HepG2 (cell line): ENCODE measurements around the gene CCDC91. TPM values are rescaled to one million over a fixed set of nuclear protein-coding genes. Genes with fewer than 3 reads are reported as not detected.
A peak's percentile ranks its signal among the peaks of the same experiment; 100 is the strongest.

Source experiments
- AGO2 ChIP-seq: fragments of 200-400 bp; formaldehyde crosslinking; optimal IDR thresholded peaks from 2 replicates; pipeline ENCODE3; 2017; ENCODE audit warnings: mild to moderate bottlenecking, low read depth, low read length, moderate library complexity
- BORCS8-MEF2B ChIP-seq: sonication (generic); formaldehyde crosslinking; IDR thresholded peaks from 2 replicates; pipeline ENCODE4 v1.8.0; 2022; ENCODE audit warnings: mild to moderate bottlenecking, missing genetic modification reagents
- GTF3A ChIP-seq: sonication (generic); formaldehyde crosslinking; conservative IDR thresholded peaks from 2 replicates; pipeline ENCODE4 v1.4.0; 2020; ENCODE audit warnings: mild to moderate bottlenecking, missing genetic modification reagents
- HMG20B ChIP-seq: conservative IDR thresholded peaks from 2 replicates; pipeline ENCODE4 v1.6.1; 2016; ENCODE audit warnings: missing genetic modification reagents, missing compliant biosample characterization
- IRF2 ChIP-seq: IDR thresholded peaks from 2 replicates; pipeline ENCODE4 v1.6.1; 2018; ENCODE audit warnings: missing genetic modification reagents, missing compliant biosample characterization
- RNF2 ChIP-seq: fragments of 450-650 bp; conservative IDR thresholded peaks from 2 replicates; pipeline ENCODE4 v1.6.1; 2016; ENCODE audit warnings: low read depth
- TRIM24 ChIP-seq: sonication (generic); formaldehyde crosslinking; IDR thresholded peaks from 2 replicates; pipeline ENCODE4 v1.8.0; 2022; ENCODE audit warnings: mild to moderate bottlenecking, missing genetic modification reagents
- ZFX ChIP-seq: sonication (generic); formaldehyde crosslinking; IDR thresholded peaks from 2 replicates; pipeline ENCODE4 v1.4.0; 2020; ENCODE audit warnings: mild to moderate bottlenecking, low read depth, missing genetic modification reagents, moderate library complexity
- ZNF138 ChIP-seq: sonication (generic); formaldehyde crosslinking; IDR thresholded peaks from 2 replicates; pipeline ENCODE4 v1.5.0; 2020; ENCODE audit warnings: mild to moderate bottlenecking, low read depth, missing genetic modification reagents
- ZNF207 ChIP-seq: fragments of 450-650 bp; IDR thresholded peaks from 2 replicates; pipeline ENCODE4 v1.6.1; 2016; ENCODE audit warnings: antibody characterized with exemption, borderline replicate concordance
- ZNF292 ChIP-seq: sonication (generic); formaldehyde crosslinking; IDR thresholded peaks from 2 replicates; pipeline ENCODE4 v1.8.1; 2022; ENCODE audit warnings: mild to moderate bottlenecking, low read depth, missing genetic modification reagents, borderline replicate concordance
- ZNF343 ChIP-seq: sonication (generic); formaldehyde crosslinking; IDR thresholded peaks from 2 replicates; pipeline ENCODE4 v1.4.0; 2020; ENCODE audit warnings: mild to moderate bottlenecking, missing genetic modification reagents
- ZNF543 ChIP-seq: sonication (generic); formaldehyde crosslinking; IDR thresholded peaks from 2 replicates; pipeline ENCODE4 v1.4.0; 2020; ENCODE audit warnings: mild to moderate bottlenecking, missing genetic modification reagents
- ZNF607 ChIP-seq: sonication (generic); formaldehyde crosslinking; IDR thresholded peaks from 2 replicates; pipeline ENCODE4 v1.5.1; 2020; ENCODE audit warnings: missing genetic modification reagents, mild to moderate bottlenecking, borderline replicate concordance
- ZNF775 ChIP-seq: sonication (generic); formaldehyde crosslinking; IDR thresholded peaks from 2 replicates; pipeline ENCODE4 v1.4.0; 2020; ENCODE audit warnings: missing genetic modification reagents, mild to moderate bottlenecking, moderate library complexity, borderline replicate concordance
- polyA plus RNA-seq, 8 experiments: library from polyadenylated mRNA; depleted of rRNA in 3 of 8; stranded (reverse) in 7 of 8; unstranded in 1 of 8; fragments of >200 nt; fragmentation: Illumina TruSeq in 4 of 8; extraction: Trizol in 4 of 8; gene quantifications; 2 replicates each; pipeline versions ENCODE4 v1.2.1 to v1.2.3, GENCODE V29; 2011 to 2016; ENCODE audit warnings: low read depth in 4 of 8, missing spikeins in 1 of 8, mixed read lengths in 1 of 8; ENCODE audit not compliant: insufficient read depth in 1 of 8
- total RNA-seq, 5 experiments: library from RNA; depleted of rRNA; stranded (reverse); fragments of >200 nt; fragmentation: Illumina TruSeq; extraction: Trizol; gene quantifications; 2 replicates each; pipeline ENCODE4 v1.2.3, GENCODE V29; 2016; ENCODE audit warnings: low read depth in 1 of 5
- TF ChIP-seq, protein P1 (sequence below): IDR thresholded peaks from 2 replicates; pipeline ENCODE4 v1.6.1; 2016; ENCODE audit warnings: mild to moderate bottlenecking
- TF ChIP-seq, protein P2 (sequence below): sonication (generic); formaldehyde crosslinking; IDR thresholded peaks from 2 replicates; pipeline ENCODE4 v1.5.1; 2020; ENCODE audit warnings: missing genetic modification reagents, mild to moderate bottlenecking, borderline replicate concordance
- TF ChIP-seq, protein P3 (sequence below): sonication (generic); formaldehyde crosslinking; IDR thresholded peaks from 2 replicates; pipeline ENCODE4 v1.5.0; 2020; ENCODE audit warnings: mild to moderate bottlenecking, missing genetic modification reagents
- TF ChIP-seq, protein P4 (sequence below): sonication (generic); formaldehyde crosslinking; conservative IDR thresholded peaks from 2 replicates; pipeline ENCODE4 v1.4.0; 2020; ENCODE audit warnings: missing genetic modification reagents
- TF ChIP-seq, protein P5 (sequence below): sonication (generic); formaldehyde crosslinking; IDR thresholded peaks from 2 replicates; pipeline ENCODE4 v1.8.1; 2023; ENCODE audit warnings: missing genetic modification reagents, inconsistent platforms, borderline replicate concordance

The CCDC91 gene
- total and polyA plus RNA-seq, 2 of the 13 experiments (the other 11 are each of a cell fraction or from before 2014, with no cell fraction given), result 9.8 to 15.8 TPM

DNA sequence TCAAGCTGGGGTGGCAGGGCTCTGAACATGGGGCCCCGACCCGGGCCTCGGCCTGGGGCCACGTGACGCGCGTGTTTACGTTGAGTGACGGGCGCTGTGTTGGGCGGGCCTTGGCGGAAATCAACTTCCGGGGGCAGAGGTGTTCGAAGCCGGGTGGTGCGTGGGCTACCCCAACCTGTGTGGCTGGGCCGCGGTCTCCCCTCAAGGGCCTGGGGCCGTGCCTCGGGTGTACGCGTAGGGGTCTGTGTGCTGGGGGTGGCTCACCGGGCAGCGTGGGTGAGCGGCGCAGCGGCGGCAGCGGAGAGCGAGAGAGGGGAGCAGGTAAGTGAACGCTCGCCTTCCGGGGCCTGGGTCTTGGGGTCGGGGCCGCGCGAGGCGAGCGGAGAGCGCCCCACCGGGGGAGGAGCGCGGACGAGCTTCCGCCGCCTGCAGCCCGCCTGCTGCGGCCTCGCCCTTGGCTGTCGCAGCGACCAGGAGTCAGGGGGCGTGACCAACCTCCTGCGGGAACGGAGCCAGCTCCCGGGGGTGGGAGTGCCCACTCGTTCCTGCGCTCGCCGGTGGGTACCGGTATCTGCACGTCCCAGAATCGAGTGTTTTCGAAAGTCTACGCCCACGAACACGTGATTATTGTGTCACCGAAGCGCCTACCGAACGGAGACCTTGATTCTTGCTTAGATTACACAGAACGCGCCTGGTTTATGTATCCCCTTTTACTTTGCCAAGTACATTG is at the start of gene CCDC91 (continued):
- TF ChIP-seq, protein P1, sequence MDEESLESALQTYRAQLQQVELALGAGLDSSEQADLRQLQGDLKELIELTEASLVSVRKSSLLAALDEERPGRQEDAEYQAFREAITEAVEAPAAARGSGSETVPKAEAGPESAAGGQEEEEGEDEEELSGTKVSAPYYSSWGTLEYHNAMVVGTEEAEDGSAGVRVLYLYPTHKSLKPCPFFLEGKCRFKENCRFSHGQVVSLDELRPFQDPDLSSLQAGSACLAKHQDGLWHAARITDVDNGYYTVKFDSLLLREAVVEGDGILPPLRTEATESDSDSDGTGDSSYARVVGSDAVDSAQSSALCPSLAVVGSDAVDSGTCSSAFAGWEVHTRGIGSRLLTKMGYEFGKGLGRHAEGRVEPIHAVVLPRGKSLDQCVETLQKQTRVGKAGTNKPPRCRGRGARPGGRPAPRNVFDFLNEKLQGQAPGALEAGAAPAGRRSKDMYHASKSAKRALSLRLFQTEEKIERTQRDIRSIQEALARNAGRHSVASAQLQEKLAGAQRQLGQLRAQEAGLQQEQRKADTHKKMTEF (CRISPR knock-in tag), result peak; percentile 85
- peak; percentile 71 for TF ChIP-seq ZNF292 (CRISPR knock-in tag)
- TF ChIP-seq ZNF543 (CRISPR knock-in tag), result peak; percentile 98; the same call in 1 of the 2 replicates
- no peak for TF ChIP-seq TRIM24
- TF ChIP-seq, protein P2, sequence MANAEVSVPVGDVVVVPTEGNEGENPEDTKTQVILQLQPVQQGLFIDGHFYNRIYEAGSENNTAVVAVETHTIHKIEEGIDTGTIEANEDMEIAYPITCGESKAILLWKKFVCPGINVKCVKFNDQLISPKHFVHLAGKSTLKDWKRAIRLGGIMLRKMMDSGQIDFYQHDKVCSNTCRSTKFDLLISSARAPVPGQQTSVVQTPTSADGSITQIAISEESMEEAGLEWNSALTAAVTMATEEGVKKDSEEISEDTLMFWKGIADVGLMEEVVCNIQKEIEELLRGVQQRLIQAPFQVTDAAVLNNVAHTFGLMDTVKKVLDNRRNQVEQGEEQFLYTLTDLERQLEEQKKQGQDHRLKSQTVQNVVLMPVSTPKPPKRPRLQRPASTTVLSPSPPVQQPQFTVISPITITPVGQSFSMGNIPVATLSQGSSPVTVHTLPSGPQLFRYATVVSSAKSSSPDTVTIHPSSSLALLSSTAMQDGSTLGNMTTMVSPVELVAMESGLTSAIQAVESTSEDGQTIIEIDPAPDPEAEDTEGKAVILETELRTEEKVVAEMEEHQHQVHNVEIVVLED (CRISPR knock-in tag), result peak; percentile 93
- no peak for TF ChIP-seq ZNF775
- TF ChIP-seq, protein P3, sequence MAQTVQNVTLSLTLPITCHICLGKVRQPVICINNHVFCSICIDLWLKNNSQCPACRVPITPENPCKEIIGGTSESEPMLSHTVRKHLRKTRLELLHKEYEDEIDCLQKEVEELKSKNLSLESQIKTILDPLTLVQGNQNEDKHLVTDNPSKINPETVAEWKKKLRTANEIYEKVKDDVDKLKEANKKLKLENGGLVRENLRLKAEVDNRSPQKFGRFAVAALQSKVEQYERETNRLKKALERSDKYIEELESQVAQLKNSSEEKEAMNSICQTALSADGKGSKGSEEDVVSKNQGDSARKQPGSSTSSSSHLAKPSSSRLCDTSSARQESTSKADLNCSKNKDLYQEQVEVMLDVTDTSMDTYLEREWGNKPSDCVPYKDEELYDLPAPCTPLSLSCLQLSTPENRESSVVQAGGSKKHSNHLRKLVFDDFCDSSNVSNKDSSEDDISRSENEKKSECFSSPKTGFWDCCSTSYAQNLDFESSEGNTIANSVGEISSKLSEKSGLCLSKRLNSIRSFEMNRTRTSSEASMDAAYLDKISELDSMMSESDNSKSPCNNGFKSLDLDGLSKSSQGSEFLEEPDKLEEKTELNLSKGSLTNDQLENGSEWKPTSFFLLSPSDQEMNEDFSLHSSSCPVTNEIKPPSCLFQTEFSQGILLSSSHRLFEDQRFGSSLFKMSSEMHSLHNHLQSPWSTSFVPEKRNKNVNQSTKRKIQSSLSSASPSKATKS (CRISPR knock-in tag), result 0 out of 2 replicates have a peak, but pooled peaks have one; percentile 6
- TF ChIP-seq, protein P4, sequence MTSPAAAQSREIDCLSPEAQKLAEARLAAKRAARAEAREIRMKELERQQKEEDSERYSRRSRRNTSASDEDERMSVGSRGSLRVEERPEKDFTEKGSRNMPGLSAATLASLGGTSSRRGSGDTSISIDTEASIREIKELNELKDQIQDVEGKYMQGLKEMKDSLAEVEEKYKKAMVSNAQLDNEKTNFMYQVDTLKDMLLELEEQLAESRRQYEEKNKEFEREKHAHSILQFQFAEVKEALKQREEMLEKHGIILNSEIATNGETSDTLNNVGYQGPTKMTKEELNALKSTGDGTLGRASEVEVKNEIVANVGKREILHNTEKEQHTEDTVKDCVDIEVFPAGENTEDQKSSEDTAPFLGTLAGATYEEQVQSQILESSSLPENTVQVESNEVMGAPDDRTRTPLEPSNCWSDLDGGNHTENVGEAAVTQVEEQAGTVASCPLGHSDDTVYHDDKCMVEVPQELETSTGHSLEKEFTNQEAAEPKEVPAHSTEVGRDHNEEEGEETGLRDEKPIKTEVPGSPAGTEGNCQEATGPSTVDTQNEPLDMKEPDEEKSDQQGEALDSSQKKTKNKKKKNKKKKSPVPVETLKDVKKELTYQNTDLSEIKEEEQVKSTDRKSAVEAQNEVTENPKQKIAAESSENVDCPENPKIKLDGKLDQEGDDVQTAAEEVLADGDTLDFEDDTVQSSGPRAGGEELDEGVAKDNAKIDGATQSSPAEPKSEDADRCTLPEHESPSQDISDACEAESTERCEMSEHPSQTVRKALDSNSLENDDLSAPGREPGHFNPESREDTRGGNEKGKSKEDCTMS (CRISPR knock-in tag), result no peak
- TF ChIP-seq, protein P5, sequence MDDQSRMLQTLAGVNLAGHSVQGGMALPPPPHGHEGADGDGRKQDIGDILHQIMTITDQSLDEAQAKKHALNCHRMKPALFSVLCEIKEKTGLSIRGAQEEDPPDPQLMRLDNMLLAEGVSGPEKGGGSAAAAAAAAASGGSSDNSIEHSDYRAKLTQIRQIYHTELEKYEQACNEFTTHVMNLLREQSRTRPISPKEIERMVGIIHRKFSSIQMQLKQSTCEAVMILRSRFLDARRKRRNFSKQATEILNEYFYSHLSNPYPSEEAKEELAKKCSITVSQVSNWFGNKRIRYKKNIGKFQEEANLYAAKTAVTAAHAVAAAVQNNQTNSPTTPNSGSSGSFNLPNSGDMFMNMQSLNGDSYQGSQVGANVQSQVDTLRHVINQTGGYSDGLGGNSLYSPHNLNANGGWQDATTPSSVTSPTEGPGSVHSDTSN (CRISPR knock-in tag), result 0 out of 2 replicates have a peak, but pooled peaks have one; percentile 43
- peak; percentile 84 for TF ChIP-seq ZNF343 (CRISPR knock-in tag)
- TF ChIP-seq ZNF207, result no peak
- 0 out of 2 replicates have a peak, but pooled peaks have one; percentile 77 for TF ChIP-seq ZNF138
- TF ChIP-seq ZFX (CRISPR knock-in tag), result peak; percentile 100
- TF ChIP-seq HMG20B (CRISPR knock-in tag), result 0 out of 2 replicates have a peak, but pooled peaks have one; percentile 20
- peak; percentile 56 for TF ChIP-seq ZNF607 (CRISPR knock-in tag)
- TF ChIP-seq GTF3A (CRISPR knock-in tag), result no peak
- peak; percentile 88 for TF ChIP-seq AGO2
- peak; percentile 80 for TF ChIP-seq IRF2 (CRISPR knock-in tag)
- peak; percentile 94 for TF ChIP-seq BORCS8-MEF2B (CRISPR knock-in tag)
- 0 out of 2 replicates have a peak, but pooled peaks have one; percentile 57 for TF ChIP-seq RNF2
